GM12875 (cell line): ENCODE measurements around the gene COL8A2.

Experiments
- H3K4me3 ChIP-seq: one replicate; pipeline ENCODE4 v1.5.1; 2011; ENCODE audit warnings: low read depth, low read length, control low read depth
- TF ChIP-seq, protein P1 (sequence below): IDR thresholded peaks from 2 replicates; pipeline ENCODE4 v1.5.1; 2011; ENCODE audit warnings: low read depth, mild to moderate bottlenecking, control low read depth, inconsistent platforms, low read length, moderate library complexity, borderline replicate concordance; ENCODE audit not compliant: insufficient read depth

COL8A2 gene

GRCh38 chr1:36119456-36119855 lies 5.6 kb downstream of the COL8A2 start:
- TF ChIP-seq, protein P1, sequence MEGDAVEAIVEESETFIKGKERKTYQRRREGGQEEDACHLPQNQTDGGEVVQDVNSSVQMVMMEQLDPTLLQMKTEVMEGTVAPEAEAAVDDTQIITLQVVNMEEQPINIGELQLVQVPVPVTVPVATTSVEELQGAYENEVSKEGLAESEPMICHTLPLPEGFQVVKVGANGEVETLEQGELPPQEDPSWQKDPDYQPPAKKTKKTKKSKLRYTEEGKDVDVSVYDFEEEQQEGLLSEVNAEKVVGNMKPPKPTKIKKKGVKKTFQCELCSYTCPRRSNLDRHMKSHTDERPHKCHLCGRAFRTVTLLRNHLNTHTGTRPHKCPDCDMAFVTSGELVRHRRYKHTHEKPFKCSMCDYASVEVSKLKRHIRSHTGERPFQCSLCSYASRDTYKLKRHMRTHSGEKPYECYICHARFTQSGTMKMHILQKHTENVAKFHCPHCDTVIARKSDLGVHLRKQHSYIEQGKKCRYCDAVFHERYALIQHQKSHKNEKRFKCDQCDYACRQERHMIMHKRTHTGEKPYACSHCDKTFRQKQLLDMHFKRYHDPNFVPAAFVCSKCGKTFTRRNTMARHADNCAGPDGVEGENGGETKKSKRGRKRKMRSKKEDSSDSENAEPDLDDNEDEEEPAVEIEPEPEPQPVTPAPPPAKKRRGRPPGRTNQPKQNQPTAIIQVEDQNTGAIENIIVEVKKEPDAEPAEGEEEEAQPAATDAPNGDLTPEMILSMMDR, result no peak

GRCh38 chr1:36118447-36119204 lies 6.4 kb downstream of the COL8A2 start:
- TF ChIP-seq, protein P1, result no peak
- no peak overlapping the region for H3K4me3 ChIP-seq

More at GRCh38 chr1:36119456-36119855, 5.6 kb downstream of the COL8A2 start:
- no peak overlapping the region for H3K4me3 ChIP-seq

DNA sequence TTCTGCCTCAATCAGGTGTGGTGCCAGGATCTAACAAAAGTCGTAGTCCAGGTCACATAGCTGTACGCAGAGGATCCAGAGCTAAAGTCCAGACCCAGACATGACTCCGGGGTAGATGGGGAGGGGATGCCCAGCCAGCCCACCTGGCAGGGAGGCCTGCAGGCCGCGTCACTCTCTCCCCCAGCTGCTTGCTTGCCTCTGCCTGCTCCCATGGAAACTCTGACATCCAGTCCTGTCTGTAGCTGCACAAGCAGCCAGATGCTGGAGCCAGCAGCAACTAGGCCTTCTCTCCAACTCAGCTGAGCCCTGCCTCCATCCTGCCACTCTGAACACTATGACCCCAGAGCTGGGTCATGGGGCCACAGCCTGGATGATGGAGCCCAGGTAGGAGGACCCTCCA lies 8.1 kb downstream of the COL8A2 start:
- TF ChIP-seq, protein P1, result no peak
- H3K4me3 ChIP-seq, result no peak overlapping the region

DNA sequence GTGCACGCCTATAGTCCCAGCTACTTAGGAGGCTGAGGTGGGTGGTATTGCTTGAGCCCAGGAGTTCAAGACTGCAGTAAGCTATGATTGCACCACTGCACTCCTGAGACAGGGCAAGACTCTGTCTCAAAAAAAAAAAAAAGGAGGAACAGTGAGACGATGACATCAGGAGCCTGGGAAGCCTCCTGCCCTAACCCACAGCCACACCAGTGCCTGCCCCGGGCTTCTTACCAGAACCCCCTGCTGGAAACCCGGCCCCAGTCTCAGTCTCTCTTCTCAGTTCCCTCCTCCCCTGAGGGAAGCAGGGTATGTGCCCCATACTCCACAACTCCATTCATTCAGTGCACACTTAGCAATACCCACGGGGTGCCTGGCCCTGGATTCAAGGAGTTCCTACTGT lies 9.1 kb downstream of the COL8A2 start:
- H3K4me3 ChIP-seq, result no peak overlapping the region
- TF ChIP-seq, protein P1, result no peak

- TF ChIP-seq, protein P1, result no peak
- H3K4me3 ChIP-seq, result no peak overlapping the region
Observed at GRCh38 chr1:36115200-36115669, 9.8 kb downstream of the COL8A2 start.

DNA sequence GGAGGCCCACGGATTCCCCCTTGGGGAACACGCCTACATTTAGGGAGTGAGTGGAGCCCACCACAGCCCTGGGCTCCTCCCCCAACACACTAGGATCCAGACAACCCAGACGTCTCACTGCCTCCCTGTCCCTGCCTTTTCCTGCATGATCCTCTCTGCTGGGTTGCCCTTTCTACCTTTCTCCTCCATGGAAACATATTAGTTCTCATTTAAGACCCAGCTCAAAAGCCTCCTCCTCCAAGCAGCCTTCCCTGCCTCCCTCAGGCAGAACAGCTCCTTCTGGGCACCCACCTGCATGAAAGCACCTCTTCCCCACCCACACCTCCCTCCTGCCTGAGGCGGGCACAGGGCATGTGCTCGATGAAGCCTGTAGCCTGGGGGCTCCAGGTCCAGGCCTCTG lies 10.7 kb downstream of the COL8A2 start:
- TF ChIP-seq, protein P1, result no peak
- no peak overlapping the region for H3K4me3 ChIP-seq

- TF ChIP-seq, protein P1, result no peak
- H3K4me3 ChIP-seq, result no peak overlapping the region
Observed at GRCh38 chr1:36112823-36113222, 12.2 kb downstream of the COL8A2 start.
